T-helper 1 cell treated with Interleukin-12 subunit alpha and Interleukin-12 subunit beta and Interleukin-4 antibody, amounts not matched to agents 30 μg/mL and 1 μg/mL, for 36 hours (primary cell): ENCODE results near the gene LACTB.
"Not testable (repeated sequence)": the region's sequence is repeated elsewhere in the genome, so short reads cannot be mapped to it uniquely, and the experiment has no call there.

ENCODE experiments used
- H3K27ac Mint-ChIP-seq: one replicate; pipeline ENCODE4 v1.8.0; 2021; ENCODE audit warnings: mild to moderate bottlenecking, mixed read lengths
- H3K27me3 Mint-ChIP-seq: one replicate; pipeline ENCODE4 v1.8.0; 2021; ENCODE audit warnings: low read depth, mixed read lengths
- H3K36me3 Mint-ChIP-seq: one replicate; pipeline ENCODE4 v1.8.0; 2021; ENCODE audit warnings: low read depth, mixed read lengths
- H3K4me1 Mint-ChIP-seq: one replicate; pipeline ENCODE4 v1.8.0; 2021; ENCODE audit warnings: low read depth, mixed read lengths
- H3K4me3 Mint-ChIP-seq: one replicate; pipeline ENCODE4 v1.8.0; 2021; ENCODE audit warnings: mild to moderate bottlenecking, moderate library complexity, mixed read lengths
- H3K9me3 Mint-ChIP-seq: one replicate; pipeline ENCODE4 v1.8.0; 2021; ENCODE audit warnings: mixed read lengths

LACTB gene

DNA sequence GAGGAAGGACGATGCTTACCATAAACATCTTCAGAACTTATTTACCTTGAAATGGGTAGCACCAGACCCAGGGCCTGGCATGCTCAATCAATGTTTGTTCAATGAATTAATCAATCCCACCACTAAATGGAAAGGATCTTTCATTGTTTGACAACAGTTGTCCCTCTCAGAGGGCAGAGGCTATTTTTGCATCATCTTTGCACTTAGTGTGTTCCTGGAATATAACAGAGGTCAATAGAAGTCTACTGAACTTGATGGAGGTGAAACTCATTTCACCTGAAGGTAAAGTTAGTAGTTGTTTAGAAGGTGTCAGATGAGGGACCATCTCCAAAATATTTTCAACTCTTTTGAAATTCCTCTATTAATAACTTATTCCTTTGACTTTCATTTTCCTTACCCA lies 36.9 kb upstream of the LACTB start:
- no peak overlapping the region for H3K4me3 Mint-ChIP-seq
- H3K36me3 Mint-ChIP-seq, result no peaks in the 10 kb centered on the region
- no peaks in the 10 kb centered on the region for H3K9me3 Mint-ChIP-seq
- peaks cover 7% of the 10 kb centered on the region for H3K27me3 Mint-ChIP-seq
- no peak overlapping the region for H3K27ac Mint-ChIP-seq
- H3K4me1 Mint-ChIP-seq, result no peaks in the 10 kb centered on the region

DNA sequence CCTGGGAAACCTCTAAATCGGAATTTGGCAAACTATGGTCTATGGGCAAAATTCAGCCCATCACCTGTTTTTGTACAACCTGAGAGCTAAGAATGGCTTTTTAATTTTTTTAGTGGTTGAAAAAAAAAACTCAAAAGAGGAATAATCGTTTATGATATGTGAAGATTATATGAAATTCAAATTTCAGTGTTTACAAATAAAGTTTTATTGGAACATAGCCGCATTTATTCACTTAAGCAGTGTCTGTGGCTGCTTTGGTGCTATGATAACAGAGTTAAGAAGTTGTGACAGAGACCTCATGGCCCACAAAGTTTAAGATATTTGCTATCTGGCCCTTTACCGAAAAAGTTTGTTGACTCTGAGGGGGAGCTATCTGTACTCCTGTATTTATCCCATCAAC lies 36.4 kb upstream of the LACTB start:
- H3K27me3 Mint-ChIP-seq, result peaks cover 7% of the 10 kb centered on the region
- no peaks in the 10 kb centered on the region for H3K4me1 Mint-ChIP-seq
- no peaks in the 10 kb centered on the region for H3K36me3 Mint-ChIP-seq
- H3K27ac Mint-ChIP-seq, result no peak overlapping the region
- no peak overlapping the region for H3K4me3 Mint-ChIP-seq
- no peaks in the 10 kb centered on the region for H3K9me3 Mint-ChIP-seq

DNA sequence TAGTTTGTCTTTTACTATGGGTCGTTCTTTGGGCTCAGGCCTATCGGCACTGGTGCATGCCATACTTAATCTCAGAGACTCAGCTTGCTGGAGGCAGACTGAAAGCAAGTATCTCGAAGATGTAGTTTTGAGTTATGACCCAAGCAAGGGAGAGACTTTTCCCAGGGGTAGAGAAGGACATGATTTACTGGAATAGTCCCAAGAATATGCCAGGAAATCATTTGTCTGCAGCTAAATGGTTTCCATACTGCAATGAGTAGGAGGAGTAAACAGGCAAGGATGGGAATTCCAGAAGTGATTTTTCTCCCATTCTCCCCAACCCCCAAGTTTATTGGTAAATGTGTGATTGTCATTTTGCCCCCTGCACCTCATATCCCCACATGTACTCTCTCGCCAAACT lies 35.4 kb upstream of the LACTB start:
- Mint-ChIP-seq H3K4me3 (no peak overlapping the region), H3K27ac (no peak overlapping the region), H3K27me3 (peaks cover 7% of the 10 kb centered on the region), H3K4me1 (no peaks in the 10 kb centered on the region), H3K9me3 (no peaks in the 10 kb centered on the region), H3K36me3 (no peaks in the 10 kb centered on the region)

DNA sequence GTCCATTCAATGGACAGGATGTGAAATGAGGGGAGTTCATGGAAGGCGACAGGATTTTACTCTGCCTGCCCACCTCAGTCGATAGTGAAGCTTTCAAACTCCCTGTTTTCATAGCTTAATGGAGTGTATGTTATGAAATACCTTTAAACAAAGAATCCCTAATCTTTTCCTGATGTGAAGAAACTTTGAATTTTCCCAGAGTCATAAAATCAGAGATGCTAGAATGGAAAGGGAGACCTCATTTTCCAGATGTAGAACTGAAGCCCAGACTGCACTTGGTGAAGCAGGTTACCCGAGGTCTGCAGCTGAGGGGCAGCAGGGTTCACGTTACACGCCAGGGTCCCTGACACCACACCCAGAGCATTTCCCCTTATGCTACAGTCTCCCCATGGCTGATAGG lies 34.7 kb upstream of the LACTB start:
- Mint-ChIP-seq H3K4me1 (no peaks in the 10 kb centered on the region), H3K4me3 (no peak overlapping the region), H3K27me3 (peaks cover 11% of the 10 kb centered on the region), H3K9me3 (no peaks in the 10 kb centered on the region), H3K36me3 (no peaks in the 10 kb centered on the region), H3K27ac (no peak overlapping the region)

DNA sequence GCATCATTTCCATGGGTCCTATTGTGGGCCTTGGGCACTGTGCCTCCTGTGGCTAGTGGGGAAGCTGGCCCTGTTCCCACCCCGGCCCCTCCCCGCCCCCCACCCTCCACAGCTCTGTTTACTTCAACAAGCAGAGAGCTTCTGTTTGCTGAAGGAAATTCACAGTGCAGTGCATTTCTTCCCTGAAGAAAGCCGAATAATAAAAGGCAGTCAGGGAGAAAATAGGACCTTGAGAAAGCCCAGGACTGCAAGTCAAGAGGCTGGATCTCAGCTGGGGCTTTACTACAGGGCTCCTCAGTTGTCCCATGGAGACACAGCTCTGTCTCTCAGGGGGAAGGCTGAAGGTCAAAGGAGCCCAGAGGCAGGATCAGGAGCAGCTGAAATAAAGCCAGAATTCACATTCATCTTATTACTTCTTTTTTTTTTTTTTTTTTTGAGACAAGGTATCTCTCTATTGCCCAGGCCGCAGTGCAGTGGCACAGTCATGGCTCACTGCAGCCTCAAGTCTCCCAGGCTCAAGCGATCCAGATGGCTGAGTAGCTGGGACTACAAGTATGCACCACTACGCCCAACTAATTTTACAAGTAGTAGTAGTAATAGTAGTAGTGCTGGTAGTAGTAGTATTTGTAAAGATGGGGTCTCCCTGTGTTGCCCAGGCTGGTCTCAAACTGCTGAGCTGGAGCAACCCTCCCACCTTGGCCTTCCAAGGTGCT lies 33.0 kb upstream of the LACTB start:
- no peak overlapping the region for H3K27ac Mint-ChIP-seq
- no peak overlapping the region for H3K4me3 Mint-ChIP-seq
- no peaks in the 10 kb centered on the region for H3K9me3 Mint-ChIP-seq
- H3K36me3 Mint-ChIP-seq, result no peaks in the 10 kb centered on the region
- H3K27me3 Mint-ChIP-seq, result peaks cover 11% of the 10 kb centered on the region
- H3K4me1 Mint-ChIP-seq, result no peaks in the 10 kb centered on the region

DNA sequence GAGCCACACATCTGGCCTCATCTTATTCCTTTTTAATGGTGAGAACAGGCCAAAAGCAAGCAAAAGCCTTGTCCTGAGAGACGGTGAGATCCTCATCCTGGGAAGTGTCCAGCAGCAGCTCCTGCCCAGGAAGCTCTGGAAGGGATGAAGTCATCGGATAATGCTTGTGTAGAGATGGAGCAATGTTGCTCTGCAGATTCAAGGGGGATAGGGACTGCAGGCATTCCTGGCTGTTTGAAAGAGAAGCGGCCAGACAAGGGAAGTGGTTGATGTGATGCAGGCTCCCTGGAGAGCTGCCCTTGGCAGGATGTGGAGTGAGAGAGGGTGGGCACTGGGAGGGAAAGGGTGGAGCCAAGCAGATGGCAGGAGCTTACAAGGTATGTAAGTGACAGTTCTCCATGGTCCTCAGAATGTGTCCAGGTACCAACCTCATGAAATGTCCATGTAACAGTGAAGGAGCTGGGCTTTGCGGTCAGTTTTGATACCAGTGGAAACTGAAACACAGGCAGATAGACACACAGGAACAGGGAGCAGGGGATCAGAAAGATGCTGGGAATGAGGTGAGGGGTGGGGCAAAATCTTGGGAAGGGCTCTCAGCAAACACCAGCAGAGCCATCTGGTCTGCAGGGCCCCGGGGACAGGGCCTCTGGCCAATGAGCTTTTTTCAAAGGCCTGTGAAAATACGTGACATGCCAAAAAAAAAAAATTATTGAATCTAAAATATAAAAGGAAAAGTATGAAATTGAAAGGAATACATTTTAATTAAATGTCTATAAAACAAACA lies 32.2 kb upstream of the LACTB start:
- no peaks in the 10 kb centered on the region for H3K4me1 Mint-ChIP-seq
- H3K9me3 Mint-ChIP-seq, result no peaks in the 10 kb centered on the region
- no peak overlapping the region for H3K27ac Mint-ChIP-seq
- H3K27me3 Mint-ChIP-seq, result peaks cover 11% of the 10 kb centered on the region
- no peak overlapping the region for H3K4me3 Mint-ChIP-seq
- H3K36me3 Mint-ChIP-seq, result no peaks in the 10 kb centered on the region

DNA sequence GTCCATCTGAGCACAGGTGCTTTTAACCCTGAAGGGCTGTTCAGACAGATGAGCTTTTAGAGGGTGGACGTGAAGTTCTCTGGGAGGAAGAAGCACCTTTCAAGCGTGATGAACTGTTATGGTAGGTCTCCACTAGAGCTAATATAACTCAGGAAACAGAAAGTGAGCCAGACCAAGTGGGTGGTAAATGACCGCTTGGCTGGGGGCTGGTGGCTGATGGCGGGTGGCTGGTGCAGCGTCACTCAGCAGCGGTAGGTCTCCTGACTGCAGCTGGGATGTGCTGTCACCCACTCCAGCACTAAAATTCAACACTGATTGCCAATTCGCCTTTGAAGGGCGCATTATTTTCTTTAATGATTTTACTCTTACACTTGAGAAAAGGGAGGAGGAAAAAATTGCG lies 31.2 kb upstream of the LACTB start:
- no peaks in the 10 kb centered on the region for H3K4me1 Mint-ChIP-seq
- H3K36me3 Mint-ChIP-seq, result no peaks in the 10 kb centered on the region
- H3K27me3 Mint-ChIP-seq, result peaks cover 11% of the 10 kb centered on the region
- no peaks in the 10 kb centered on the region for H3K9me3 Mint-ChIP-seq
- no peak overlapping the region for H3K27ac Mint-ChIP-seq
- H3K4me3 Mint-ChIP-seq, result no peak overlapping the region

DNA sequence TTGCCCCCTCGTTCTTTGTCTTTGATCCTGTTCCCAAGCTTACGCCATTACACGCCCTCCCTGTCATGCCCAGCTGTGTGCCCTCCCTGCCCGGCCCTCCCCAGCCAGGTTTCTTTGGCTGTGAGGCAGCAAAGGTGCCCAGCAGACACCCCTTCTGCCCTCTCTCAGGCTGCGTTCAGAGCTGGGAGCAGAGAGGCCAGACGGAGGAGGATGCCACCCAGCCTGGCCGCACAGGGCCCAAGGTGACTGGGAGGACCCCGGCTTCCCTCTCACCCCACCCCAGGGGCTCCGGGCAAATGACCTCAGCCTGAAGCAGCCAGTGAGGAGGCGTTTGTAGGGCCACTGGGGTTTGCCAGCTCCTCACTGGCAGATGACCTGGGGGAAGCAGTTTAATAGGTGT lies 30.8 kb upstream of the LACTB start:
- Mint-ChIP-seq H3K36me3 (no peaks in the 10 kb centered on the region), H3K4me1 (no peaks in the 10 kb centered on the region), H3K4me3 (no peak overlapping the region), H3K27ac (no peak overlapping the region), H3K27me3 (peaks cover 11% of the 10 kb centered on the region), H3K9me3 (no peaks in the 10 kb centered on the region)

DNA sequence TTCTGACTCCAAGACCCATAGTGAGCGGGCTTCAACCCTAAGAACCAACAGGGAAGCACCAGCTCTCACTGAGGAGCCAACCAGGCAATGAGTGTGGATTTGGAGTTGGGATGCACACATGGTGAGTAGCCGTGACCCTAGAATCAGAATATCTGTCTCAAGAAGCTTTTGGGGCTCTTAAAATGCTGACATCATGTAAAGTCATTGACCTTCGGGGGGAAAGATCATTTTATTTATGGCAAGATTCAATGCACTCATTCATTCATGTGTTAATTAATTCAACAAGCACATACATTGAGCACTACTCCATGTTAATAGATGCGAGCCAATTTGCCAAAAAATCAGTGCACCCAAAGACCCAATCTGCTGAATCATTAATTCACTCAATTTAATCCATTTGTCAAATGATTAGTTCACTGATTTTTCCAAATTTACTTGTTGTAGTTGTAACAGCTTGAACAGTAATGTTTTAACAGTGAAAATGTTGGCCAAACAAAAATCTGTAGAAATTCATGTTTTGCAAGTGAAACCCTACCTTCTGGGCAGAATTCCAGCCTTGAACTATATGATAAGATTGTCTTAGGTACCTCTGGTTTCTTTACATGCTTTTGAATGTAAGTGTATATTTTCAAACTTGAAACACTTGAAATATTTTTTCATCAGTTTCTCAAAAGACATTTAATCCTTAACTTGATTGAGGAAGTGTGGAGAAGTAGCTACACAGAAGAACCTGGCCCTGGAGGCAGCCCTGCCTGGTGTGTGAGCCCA lies 29.8 kb upstream of the LACTB start:
- H3K9me3 Mint-ChIP-seq, result no peaks in the 10 kb centered on the region

DNA sequence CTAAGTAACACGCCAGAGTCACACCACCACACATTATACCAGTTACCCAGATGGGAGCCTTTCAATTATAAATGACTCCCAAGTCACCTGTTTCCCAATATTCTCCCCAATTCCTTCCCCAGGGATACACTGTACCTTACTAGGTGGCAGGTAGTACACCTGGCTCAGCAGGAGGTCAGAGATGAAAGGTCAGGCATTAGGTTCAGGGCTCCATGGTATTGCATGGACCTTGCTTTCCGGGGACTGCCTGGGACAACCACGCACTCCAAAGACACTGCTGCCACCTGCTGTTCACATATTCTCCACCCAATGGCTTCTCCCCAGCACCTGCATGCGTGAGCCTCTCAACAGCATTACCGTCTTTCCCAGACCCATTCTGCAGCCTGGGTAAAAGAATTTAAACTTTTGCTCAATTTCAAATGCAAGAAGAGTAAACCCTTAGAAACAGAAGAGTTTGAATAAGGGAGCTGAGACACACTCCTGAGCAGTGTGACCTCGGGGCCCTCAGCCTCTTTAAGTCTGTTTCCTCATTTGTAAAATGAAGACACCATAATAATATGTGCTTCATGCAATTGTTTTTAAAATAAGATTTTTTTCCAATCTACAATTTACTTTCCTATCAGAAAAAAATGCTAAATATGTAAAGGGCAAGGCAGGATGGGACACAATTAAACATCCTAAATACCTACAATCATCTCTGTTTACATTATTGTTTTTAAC lies 28.0 kb upstream of the LACTB start:
- Mint-ChIP-seq H3K27me3 (peaks cover 11% of the 10 kb centered on the region), H3K9me3 (no peaks in the 10 kb centered on the region)

More for the DNA sequence above, 29.8 kb upstream of the LACTB start:
- H3K4me1 Mint-ChIP-seq, result no peaks in the 10 kb centered on the region
- no peak overlapping the region for H3K27ac Mint-ChIP-seq
- H3K27me3 Mint-ChIP-seq, result peaks cover 11% of the 10 kb centered on the region
- H3K36me3 Mint-ChIP-seq, result no peaks in the 10 kb centered on the region
- no peak overlapping the region for H3K4me3 Mint-ChIP-seq

DNA sequence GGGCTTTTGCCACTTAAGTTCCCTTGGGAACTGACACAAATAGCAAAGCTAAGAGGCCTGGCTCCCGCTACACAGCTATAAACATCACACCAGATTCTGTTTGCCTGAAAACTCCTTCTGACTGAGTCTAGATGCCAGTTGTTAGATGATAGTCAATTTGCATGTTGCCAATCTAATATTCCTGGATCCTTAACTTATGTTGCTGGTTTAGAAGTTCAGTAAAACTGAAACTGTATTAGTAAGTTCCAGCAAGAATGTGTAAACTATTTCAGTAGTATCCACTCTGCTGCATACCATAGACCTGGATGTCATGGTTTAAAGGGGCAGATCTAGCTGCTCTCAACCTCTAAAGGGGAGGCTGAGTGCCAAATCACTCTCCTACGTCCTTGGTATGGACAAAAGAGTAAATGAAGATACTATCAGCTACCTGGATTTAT lies 27.1 kb upstream of the LACTB start:
- no peak overlapping the region for H3K27ac Mint-ChIP-seq
- H3K4me3 Mint-ChIP-seq, result no peak overlapping the region
- H3K27me3 Mint-ChIP-seq, result peaks cover 6% of the 10 kb centered on the region
- H3K4me1 Mint-ChIP-seq, result no peaks in the 10 kb centered on the region
- H3K36me3 Mint-ChIP-seq, result no peaks in the 10 kb centered on the region
- no peaks in the 10 kb centered on the region for H3K9me3 Mint-ChIP-seq

More for the DNA sequence above, 28.0 kb upstream of the LACTB start:
- Mint-ChIP-seq H3K4me1 (no peaks in the 10 kb centered on the region), H3K4me3 (no peak overlapping the region), H3K36me3 (no peaks in the 10 kb centered on the region), H3K27ac (no peak overlapping the region)

DNA sequence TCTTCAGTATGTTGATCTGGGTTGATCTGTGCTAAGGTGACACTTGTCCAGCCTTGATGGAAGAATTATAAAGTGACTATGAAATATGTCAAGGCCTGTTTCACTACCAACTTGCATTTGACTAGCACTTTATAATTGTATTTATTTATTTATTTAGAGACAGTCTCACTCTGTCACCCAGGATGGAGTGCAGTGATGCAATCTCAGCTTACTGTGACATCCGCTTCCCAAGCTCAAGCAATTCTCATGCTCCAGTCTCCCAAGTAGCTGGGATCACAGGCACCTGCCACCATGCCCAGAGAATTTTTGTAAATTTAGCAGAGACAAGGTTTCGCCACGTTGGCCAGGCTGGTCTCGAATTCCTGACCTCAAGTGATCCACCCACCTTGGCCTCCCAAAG lies 25.5 kb upstream of the LACTB start:
- Mint-ChIP-seq H3K9me3 (no peaks in the 10 kb centered on the region), H3K27me3 (peaks cover 4% of the 10 kb centered on the region), H3K4me1 (no peaks in the 10 kb centered on the region), H3K27ac (no peak overlapping the region), H3K36me3 (no peaks in the 10 kb centered on the region), H3K4me3 (no peak overlapping the region)

DNA sequence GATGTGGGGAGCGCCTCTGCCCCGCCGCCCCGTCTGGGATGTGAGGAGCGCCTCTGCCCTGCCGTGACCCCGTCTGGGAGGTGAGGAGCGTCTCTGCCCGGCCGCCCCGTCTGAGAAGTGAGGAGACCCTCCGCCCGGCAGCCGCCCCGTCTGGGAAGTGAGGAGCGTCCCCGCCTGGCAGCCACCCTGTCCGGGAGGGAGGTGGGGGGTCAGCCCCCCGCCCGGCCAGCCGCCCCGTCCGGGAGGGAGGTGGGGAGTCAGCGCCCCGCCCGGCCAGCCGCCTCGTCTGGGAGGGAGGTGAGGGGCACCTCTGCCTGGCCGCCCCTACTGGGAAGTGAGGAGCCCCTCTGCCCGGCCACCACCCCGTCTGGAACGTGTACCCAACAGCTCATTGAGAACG lies 22.8 kb upstream of the LACTB start:
- H3K27me3 Mint-ChIP-seq, H3K36me3 Mint-ChIP-seq, H3K4me1 Mint-ChIP-seq, H3K27ac Mint-ChIP-seq, H3K9me3 Mint-ChIP-seq, H3K4me3 Mint-ChIP-seq: not testable (repeated sequence)

DNA sequence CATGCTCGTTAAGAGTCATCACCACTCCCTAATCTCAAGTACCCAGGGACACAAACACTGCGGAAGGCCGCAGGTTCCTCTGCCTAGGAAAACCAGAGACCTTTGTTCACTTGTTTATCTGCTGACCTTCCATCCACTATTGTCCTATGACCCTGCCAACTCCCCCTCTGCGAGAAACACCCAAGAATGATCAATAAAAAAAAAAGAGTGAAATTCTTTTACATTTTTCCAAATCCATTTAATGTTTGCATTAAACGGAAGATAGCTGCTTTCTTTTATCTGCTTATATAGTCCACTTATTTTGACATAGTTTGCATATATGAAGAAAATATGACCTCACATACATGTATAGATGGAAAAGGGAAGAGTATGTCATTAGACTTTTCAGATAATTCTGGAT lies 22.1 kb upstream of the LACTB start:
- H3K4me1 Mint-ChIP-seq, H3K36me3 Mint-ChIP-seq, H3K27me3 Mint-ChIP-seq, H3K27ac Mint-ChIP-seq, H3K4me3 Mint-ChIP-seq, H3K9me3 Mint-ChIP-seq: not testable (repeated sequence)
